DMS 273 treated with DMSO at 0.1 percent for 48 hours (cell line): ENCODE measurements around the gene BASP1.
"Not testable (repeated sequence)": the region's sequence is repeated elsewhere in the genome, so short reads cannot be mapped to it uniquely, and the experiment has no call there.

Experiments
- DNase-seq: peaks from one replicate; lab custom pipeline; 2025; lab: John Stamatoyannopoulos, UW

BASP1 gene

GRCh38 chr5:17223367-17224185 lies 6.1 kb downstream of the BASP1 start:
- DNase-seq: no peak

GRCh38 chr5:17224858-17225511 lies 7.6 kb downstream of the BASP1 start:
- DNase-seq: no peak

- no peak for DNase-seq
Measured at GRCh38 chr5:17225520-17225919, 8.1 kb downstream of the BASP1 start.

DNA sequence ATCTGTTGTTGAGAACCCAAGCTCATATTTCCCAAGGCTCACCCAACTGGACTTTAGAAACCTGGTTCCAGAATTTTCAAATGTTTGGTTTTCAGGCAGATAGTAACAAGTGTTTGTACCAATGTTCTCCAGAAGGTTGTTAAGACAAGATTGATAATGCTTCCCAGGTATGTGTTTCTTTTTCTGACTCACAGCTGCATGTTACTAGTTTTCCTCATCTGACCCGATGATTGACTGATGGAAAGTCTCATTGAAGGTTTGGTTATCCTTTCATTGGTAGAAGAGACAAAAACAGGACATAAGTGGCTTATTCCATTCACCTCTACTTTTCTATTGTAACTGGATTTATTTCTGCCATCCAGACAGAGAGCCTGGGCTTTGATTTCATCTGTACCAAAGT lies 10.4 kb downstream of the BASP1 start:
- DNase-seq: no peak

DNA sequence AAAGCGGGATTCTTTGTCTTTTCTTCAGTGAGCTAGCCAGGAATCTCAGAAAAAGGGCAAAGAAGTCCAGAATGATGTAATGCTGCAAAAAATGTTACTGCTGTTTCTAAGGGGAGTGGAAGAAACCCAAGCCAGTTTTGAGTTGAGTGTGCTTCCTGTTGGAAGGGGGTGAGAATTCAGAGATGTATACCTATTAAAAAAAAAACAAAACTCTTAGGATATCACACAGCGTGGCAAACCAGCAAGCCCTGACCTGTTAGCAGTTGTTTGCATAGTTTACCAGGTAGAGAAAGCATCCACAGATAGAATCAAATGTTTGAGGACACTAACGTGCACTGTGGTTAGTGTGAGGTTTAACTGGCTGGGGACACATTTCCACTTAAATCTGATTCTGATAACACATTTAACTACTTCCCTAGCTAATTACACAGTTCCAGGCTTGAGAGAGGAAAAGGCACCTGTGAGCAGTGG lies 11.4 kb downstream of the BASP1 start:
- DNase-seq: no peak

GRCh38 chr5:17229313-17229712 lies 11.9 kb downstream of the BASP1 start:
- no peak for DNase-seq

DNA sequence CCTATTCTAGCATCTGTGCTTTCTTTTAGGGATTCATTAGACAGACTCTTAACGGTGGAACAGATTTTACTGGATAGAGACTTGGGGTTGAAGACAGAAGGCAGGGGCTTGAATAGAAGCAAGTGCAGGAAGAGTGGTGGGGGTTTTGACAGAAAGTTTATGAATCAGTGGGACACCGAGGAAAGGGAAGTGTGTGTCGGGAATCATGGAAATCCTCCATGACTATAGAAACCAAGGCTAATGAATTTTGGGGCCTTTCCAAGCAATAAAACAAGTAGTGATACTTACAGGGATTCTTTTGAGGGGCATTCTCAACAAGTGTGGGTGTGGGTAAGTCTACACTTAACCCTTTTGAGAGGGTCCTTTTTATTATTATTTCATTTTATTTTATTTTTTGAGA lies 12.8 kb downstream of the BASP1 start:
- DNase-seq: no peak

GRCh38 chr5:17230808-17231525 lies 13.5 kb downstream of the BASP1 start:
- DNase-seq: no peak

- DNase-seq: no peak
Measured at GRCh38 chr5:17232405-17232804, 15.0 kb downstream of the BASP1 start.

- DNase-seq: no peak
Measured at GRCh38 chr5:17233488-17233887, 16.1 kb downstream of the BASP1 start.

DNA sequence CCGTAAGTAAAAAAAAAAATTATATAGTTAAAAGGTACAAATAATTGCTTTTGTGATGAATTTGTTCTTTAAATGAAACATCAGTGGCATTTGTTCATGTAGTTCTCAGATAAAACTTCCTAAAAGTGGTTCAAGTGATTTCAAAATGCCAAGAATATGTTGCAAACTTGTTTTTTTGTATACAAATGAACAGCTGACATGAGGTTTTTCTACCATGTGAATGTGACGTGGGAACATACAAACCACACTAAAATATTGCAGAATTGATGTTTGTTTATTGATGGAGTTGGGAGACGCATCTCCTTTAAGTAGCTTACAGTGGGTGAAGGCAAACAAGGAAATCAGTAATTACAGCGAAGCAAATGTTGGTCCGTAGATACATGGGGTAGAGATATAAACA lies 16.9 kb downstream of the BASP1 start:
- no peak for DNase-seq

DNA sequence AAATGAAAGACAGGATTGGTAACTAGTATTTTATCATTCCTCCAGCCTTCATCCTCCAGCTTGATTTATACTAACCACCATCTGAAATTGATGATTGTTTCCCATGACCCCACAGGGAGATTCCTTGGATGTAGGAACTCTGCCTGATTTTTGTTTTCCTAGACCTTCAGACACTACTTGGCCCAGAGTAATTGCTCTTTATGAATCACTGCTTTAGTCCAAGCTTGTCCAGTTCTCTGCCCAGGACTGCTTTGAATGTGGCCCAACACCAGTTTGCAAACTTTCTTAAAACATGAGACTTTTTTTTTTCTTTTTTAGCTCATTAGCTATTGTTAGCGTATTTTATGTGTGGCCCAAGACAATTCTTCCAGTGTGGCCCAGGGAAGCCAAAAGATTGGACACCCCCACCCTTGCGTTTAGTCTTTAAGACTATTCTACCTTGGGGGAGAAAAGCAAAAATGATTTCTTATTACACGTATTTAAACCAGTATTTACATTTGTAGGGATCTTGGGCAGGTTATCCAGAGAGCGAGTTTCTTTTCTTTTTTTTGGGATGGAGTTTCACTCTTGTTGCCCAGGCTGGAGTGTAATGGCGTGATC lies 18.4 kb downstream of the BASP1 start:
- no peak for DNase-seq

- no peak for DNase-seq
Measured at GRCh38 chr5:17238521-17239041, 21.1 kb downstream of the BASP1 start.

GRCh38 chr5:17239953-17240352 lies 22.5 kb downstream of the BASP1 start:
- no peak for DNase-seq

- DNase-seq: no peak
Measured at GRCh38 chr5:17240487-17240886, 23.1 kb downstream of the BASP1 start.

DNA sequence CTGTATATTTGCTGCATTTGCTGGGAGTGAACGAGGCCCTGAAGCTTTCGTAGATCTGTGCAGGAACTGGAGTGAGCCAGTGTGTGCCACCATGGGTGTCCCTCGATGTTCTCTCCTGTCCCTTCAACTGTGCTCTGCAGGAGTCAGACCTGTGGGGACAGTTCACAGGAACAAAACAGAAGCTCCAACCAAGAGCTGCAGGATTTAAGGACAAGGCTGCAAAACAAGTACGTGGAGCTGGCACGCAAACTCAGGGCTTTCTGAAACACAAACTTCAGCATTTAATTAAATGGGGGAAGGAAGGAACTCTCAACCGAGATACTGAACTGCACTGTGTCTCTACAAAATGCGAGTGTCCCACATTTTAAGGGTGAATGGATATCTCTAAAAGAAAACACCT lies 24.2 kb downstream of the BASP1 start:
- DNase-seq: no peak

- no peak for DNase-seq
Measured at GRCh38 chr5:17243287-17244063, 26.0 kb downstream of the BASP1 start.

- peak; percentile 91 for DNase-seq
Measured at GRCh38 chr5:17249029-17249634, 31.7 kb downstream of the BASP1 start.

GRCh38 chr5:17249841-17250240 lies 32.4 kb downstream of the BASP1 start:
- DNase-seq: not testable (repeated sequence)

- no peak for DNase-seq
Measured at GRCh38 chr5:17252543-17252942, 35.1 kb downstream of the BASP1 start.

GRCh38 chr5:17255471-17256021 lies 38.1 kb downstream of the BASP1 start:
- DNase-seq: no peak
